Measurements from ENCODE around the gene GET4. TPM values are rescaled to one million over a fixed set of nuclear protein-coding genes. Genes with fewer than 3 reads are reported as not detected.

Gene GET4
- total RNA-seq, 4 donors from 2014 or later, result 18.4 to 34.8 (median 28.7) TPM

GRCh38 chr7:891291-891690 lies 14.9 kb downstream of the GET4 start:
- Histone ChIP-seq H3K9me3 (no peaks in the 10 kb centered on the region), H3K4me3 (no peak overlapping the region), H3K4me1 (peaks cover 0 to 1% (median 0%) of the 10 kb centered on the region in 3 donors), H3K27ac (no peak overlapping the region), H3K27me3 (no peaks in the 10 kb centered on the region), H3K36me3 (peaks cover 0 to 93% of the 10 kb centered on the region in 2 donors)
- no CpG with 5 or more reads among the region's 29 CpGs for WGBS, 2 donors (ENCODE audit: low coverage in 1 of 2)
- no peak for ATAC-seq
- TF ChIP-seq POLR2AphosphoS5 (IDR thresholded peaks at IDR 0.05), result no peak
- no peak for TF ChIP-seq POLR2A (IDR thresholded peaks at IDR 0.05)
- no peak for TF ChIP-seq EP300 (IDR thresholded peaks at IDR 0.05)
- TF ChIP-seq, protein P1, sequence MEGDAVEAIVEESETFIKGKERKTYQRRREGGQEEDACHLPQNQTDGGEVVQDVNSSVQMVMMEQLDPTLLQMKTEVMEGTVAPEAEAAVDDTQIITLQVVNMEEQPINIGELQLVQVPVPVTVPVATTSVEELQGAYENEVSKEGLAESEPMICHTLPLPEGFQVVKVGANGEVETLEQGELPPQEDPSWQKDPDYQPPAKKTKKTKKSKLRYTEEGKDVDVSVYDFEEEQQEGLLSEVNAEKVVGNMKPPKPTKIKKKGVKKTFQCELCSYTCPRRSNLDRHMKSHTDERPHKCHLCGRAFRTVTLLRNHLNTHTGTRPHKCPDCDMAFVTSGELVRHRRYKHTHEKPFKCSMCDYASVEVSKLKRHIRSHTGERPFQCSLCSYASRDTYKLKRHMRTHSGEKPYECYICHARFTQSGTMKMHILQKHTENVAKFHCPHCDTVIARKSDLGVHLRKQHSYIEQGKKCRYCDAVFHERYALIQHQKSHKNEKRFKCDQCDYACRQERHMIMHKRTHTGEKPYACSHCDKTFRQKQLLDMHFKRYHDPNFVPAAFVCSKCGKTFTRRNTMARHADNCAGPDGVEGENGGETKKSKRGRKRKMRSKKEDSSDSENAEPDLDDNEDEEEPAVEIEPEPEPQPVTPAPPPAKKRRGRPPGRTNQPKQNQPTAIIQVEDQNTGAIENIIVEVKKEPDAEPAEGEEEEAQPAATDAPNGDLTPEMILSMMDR (IDR thresholded peaks at IDR 0.05), result no peak

DNA sequence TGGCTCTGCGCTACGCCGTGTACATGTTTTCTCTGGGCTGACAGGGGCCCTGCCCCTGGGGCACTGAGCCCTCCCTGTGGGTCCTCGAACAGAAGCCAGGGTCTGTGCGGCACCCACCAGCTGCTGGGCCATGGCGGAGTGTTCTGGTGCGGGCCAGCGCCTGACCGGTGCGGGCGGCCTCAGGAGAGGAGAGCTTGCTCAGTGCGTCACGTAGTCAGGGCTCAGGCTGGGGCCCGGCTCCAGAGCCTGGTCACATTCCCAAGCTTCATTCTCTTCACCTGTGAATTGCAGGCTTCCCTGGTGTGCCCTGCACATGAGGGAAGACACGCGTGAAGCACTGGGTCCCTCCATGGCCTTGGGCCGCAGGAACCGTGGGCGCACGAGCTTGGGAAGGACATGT lies 15.5 kb downstream of the GET4 start:
- Histone ChIP-seq H3K27ac (no peak overlapping the region), H3K4me1 (no peaks in the 10 kb centered on the region), H3K27me3 (no peaks in the 10 kb centered on the region), H3K9me3 (no peaks in the 10 kb centered on the region), H3K36me3 (peaks cover 0 to 93% of the 10 kb centered on the region in 2 donors), H3K4me3 (no peak overlapping the region)
- 95% methylated on average over 4 of the region's 20 CpGs; no CpG with 5 or more reads in 1 of the 2 donors for WGBS, 2 donors (ENCODE audit: low coverage in 1 of 2)
- ATAC-seq, result no peak
- TF ChIP-seq POLR2AphosphoS5 (IDR thresholded peaks at IDR 0.05) (no peak), POLR2A (IDR thresholded peaks at IDR 0.05) (no peak), EP300 (IDR thresholded peaks at IDR 0.05) (no peak)
- TF ChIP-seq, protein P1 (IDR thresholded peaks at IDR 0.05), result no peak

- Histone ChIP-seq H3K9me3 (no peaks in the 10 kb centered on the region), H3K4me1 (peaks cover 0 to 8% (median 5%) of the 10 kb centered on the region in 3 donors), H3K36me3 (peaks cover 0 to 92% of the 10 kb centered on the region in 2 donors), H3K27me3 (no peaks in the 10 kb centered on the region), H3K4me3 (no peak overlapping the region), H3K27ac (no peak overlapping the region)
- ATAC-seq, result no peak
- 89 to 95% methylated on average over 24 to 35 of the region's 48 CpGs for WGBS, 2 donors (ENCODE audit: low coverage in 1 of 2)
- TF ChIP-seq POLR2AphosphoS5 (IDR thresholded peaks at IDR 0.05) (no peak), EP300 (IDR thresholded peaks at IDR 0.05) (no peak), POLR2A (IDR thresholded peaks at IDR 0.05) (no peak)
- TF ChIP-seq, protein P1 (IDR thresholded peaks at IDR 0.05), result no peak
These were observed 16.6 kb downstream of the GET4 start for GRCh38 chr7:892648-893593.

- TF ChIP-seq EP300 (IDR thresholded peaks at IDR 0.05), result no peak
- TF ChIP-seq, protein P1 (IDR thresholded peaks at IDR 0.05), result no peak
- no peak for TF ChIP-seq POLR2A (IDR thresholded peaks at IDR 0.05)
- TF ChIP-seq POLR2AphosphoS5 (IDR thresholded peaks at IDR 0.05), result no peak
- peaks cover 0 to 92% of the 10 kb centered on the region in 2 donors for H3K36me3 ChIP-seq
- no peak overlapping the region for H3K4me3 ChIP-seq
- peaks cover 0 to 13% (median 6%) of the 10 kb centered on the region in 3 donors for H3K4me1 ChIP-seq
- no peaks in the 10 kb centered on the region for H3K9me3 ChIP-seq
- H3K27me3 ChIP-seq, result no peaks in the 10 kb centered on the region
- 70 to 80% methylated on average over 1 to 2 of the region's 19 CpGs for WGBS, 2 donors (ENCODE audit: low coverage in 1 of 2)
- no peak overlapping the region for H3K27ac ChIP-seq
- no peak for ATAC-seq
These were observed 17.3 kb downstream of the GET4 start for GRCh38 chr7:893686-894085.

Measured in gastroesophageal sphincter (tissue), 4 donors.